K562 (cell line): ENCODE data around the gene SDR9C7. TPM values are rescaled to one million over a fixed set of nuclear protein-coding genes. Genes with fewer than 3 reads are reported as not detected.
A peak's percentile ranks its signal among the peaks of the same experiment; 100 is the strongest.

Experiments used
- ATAC-seq: fragments of 200-7000 bp; cut with Tn5 transposase; 3 replicates; pipeline ENCODE4 v1.9.1; 2020; ENCODE audit warnings: moderate library complexity
- BruUV-seq: library from RNA; stranded (reverse); fragments of 400-500 nt; replicated peaks from 2 replicates; lab custom pipeline; 2021; lab: Mats Ljungman, UMichigan
- CTCF ChIA-PET: fragments of 300-600 bp; formaldehyde crosslinking; extraction: SDS; loops from one replicate; lab custom pipeline; 2021; ENCODE audit warnings: low intra/inter-chr PET ratio; lab: Yijun Ruan, JAX
- POLR2A ChIA-PET: fragments of 300-600, 350-650 bp; sonication (Branson Sonifier 250); formaldehyde crosslinking; extraction: SDS; loops from one replicate; lab custom pipeline; 2021; ENCODE audit warnings: antibody characterized with exemption, inconsistent platforms; lab: Yijun Ruan, JAX
- DNase-seq, 4 experiments: peaks; one replicate each; pipeline versions ENCODE4 v3.0.0 to v3.0.0-alpha.2; 2011 to 2018; ENCODE audit warnings: low spot score in 3 of 4, mixed read lengths in 3 of 4; ENCODE audit errors: extremely low read depth in 1 of 4
- FAIRE-seq: peaks from 2 replicates; lab custom pipeline; 2011; peaks lifted over from hg19 to GRCh38; lab: Jason Lieb, UNC
- H2AFZ ChIP-seq: 2 replicates; pipeline ENCODE4 v1.6.0; 2011; ENCODE audit warnings: low read depth, low read length, control low read depth, inconsistent platforms
- H3K27ac ChIP-seq: fragments of 200-600 bp; 3 replicates; pipeline ENCODE4 v1.8.0; 2011; ENCODE audit warnings: low read depth, mild to moderate bottlenecking, control low read depth, inconsistent platforms, low read length, moderate library complexity, mixed read lengths; ENCODE audit errors: extremely low read depth
- H3K27me3 ChIP-seq, 2 experiments: fragments of 300-600 bp in 1 of 2; 2 replicates in 1 of 2; 3 replicates in 1 of 2; pipeline versions ENCODE4 v1.6.0 to v1.8.0; 2011; ENCODE audit warnings: inconsistent platforms in 2 of 2, low read length in 2 of 2, mild to moderate bottlenecking in 1 of 2, mixed read lengths in 1 of 2, moderate library complexity in 1 of 2; ENCODE audit not compliant: control insufficient read depth in 2 of 2, insufficient read depth in 2 of 2
- H3K36me3 ChIP-seq: fragments of 300-600 bp; 3 replicates; pipeline ENCODE4 v1.8.0; 2011; ENCODE audit warnings: mild to moderate bottlenecking, low read length, inconsistent platforms; ENCODE audit not compliant: control insufficient read depth, insufficient read depth
- H3K4me1 ChIP-seq, 2 experiments: fragments of 200-600 bp in 1 of 2; replicated peaks in 1 of 2; 2 replicates in 1 of 2; 3 replicates in 1 of 2; pipeline versions ENCODE4 v1.5.1 to v1.8.0; 2011; ENCODE audit warnings: inconsistent platforms in 2 of 2, low read length in 2 of 2, mild to moderate bottlenecking in 1 of 2, mixed read lengths in 1 of 2, moderate library complexity in 1 of 2; ENCODE audit not compliant: control insufficient read depth in 2 of 2, insufficient read depth in 2 of 2
- H3K4me2 ChIP-seq: 2 replicates; pipeline ENCODE4 v1.6.1; 2011; ENCODE audit warnings: low read length, control low read depth, inconsistent platforms, mixed read lengths; ENCODE audit not compliant: insufficient read depth
- H3K4me3 ChIP-seq: fragments of 200-600 bp; sonication (generic), shearing (Covaris generic); 2 replicates; pipeline ENCODE4 v1.5.1; 2016; ENCODE audit warnings: control low read depth, inconsistent platforms
- H3K79me2 ChIP-seq: fragments of 200-600 bp; 3 replicates; pipeline ENCODE4 v1.8.0; 2011; ENCODE audit warnings: low read length, inconsistent platforms; ENCODE audit not compliant: control insufficient read depth, insufficient read depth
- H3K9ac ChIP-seq, 2 experiments: 2 replicates each; pipeline versions ENCODE4 v1.6.0 to v1.6.1; 2011; ENCODE audit warnings: low read depth in 2 of 2, low read length in 2 of 2, control low read depth in 1 of 2, inconsistent platforms in 1 of 2, mild to moderate bottlenecking in 1 of 2, mixed read lengths in 1 of 2; ENCODE audit not compliant: insufficient read depth in 1 of 2
- H3K9me1 ChIP-seq: one replicate; pipeline ENCODE4 v1.6.0; 2011; ENCODE audit warnings: inconsistent platforms, mild to moderate bottlenecking, low read length, moderate library complexity; ENCODE audit not compliant: control insufficient read depth, insufficient read depth
- H3K9me3 ChIP-seq: replicated peaks from 2 replicates; pipeline ENCODE4 v1.5.1; 2011; ENCODE audit warnings: low read depth, low read length, inconsistent platforms; ENCODE audit not compliant: control insufficient read depth, insufficient read depth
- H4K20me1 ChIP-seq: replicated peaks from 2 replicates; pipeline ENCODE4 v1.6.1; 2011; ENCODE audit warnings: low read length, inconsistent platforms, mixed read lengths; ENCODE audit not compliant: control insufficient read depth, insufficient read depth
- MAFF ChIP-seq: IDR thresholded peaks from 2 replicates; pipeline ENCODE4 v1.6.1; 2012; ENCODE audit warnings: low read length, improper control_type of control experiment
- SFPQ ChIP-seq: fragments of 200-400 bp; formaldehyde crosslinking; IDR thresholded peaks from 2 replicates; pipeline ENCODE4 v1.6.1; 2017; ENCODE audit warnings: mild to moderate bottlenecking, low read depth, low read length, moderate library complexity
- ZKSCAN8 ChIP-seq: fragments of 200-800 bp; sonication (Bioruptor generic); IDR thresholded peaks from 2 replicates; pipeline ENCODE4 v1.6.1; 2016; ENCODE audit warnings: missing genetic modification characterization, missing compliant biosample characterization
- ZNF592 ChIP-seq: fragments of 450-650 bp; IDR thresholded peaks from 2 replicates; pipeline ENCODE4 v1.6.1; 2017; ENCODE audit warnings: antibody characterized with exemption, mild to moderate bottlenecking
- WGBS: fragments of 100-300 bp; shearing (Covaris generic); methylation state at CpG from one replicate; pipeline ENCODE4 v1.1.6; 2016; ENCODE audit warnings: low coverage, mixed read lengths; ENCODE audit not compliant: insufficient coverage; ENCODE audit errors: missing lambda C conversion rate; 5-methylcytosine and 5-hydroxymethylcytosine counted together
- in situ Hi-C: fragments of 300-500 bp; cut with MboI; formaldehyde crosslinking; loops from 4 replicates; pipeline ENCODE4 v1.15.0; 2018; ENCODE audit warnings: inconsistent platforms, mixed read lengths
- intact Hi-C: fragments of 100-400 bp; cut with micrococcal nuclease; formaldehyde crosslinking; loops from 2 replicates; pipeline ENCODE4 v1.14.2; 2022
- polyA plus RNA-seq, 8 experiments: library from polyadenylated mRNA; depleted of rRNA in 4 of 8; stranded (reverse) in 5 of 8; unstranded in 3 of 8; fragments of >200 nt; fragmentation: Nextera tagmentation in 2 of 8; fragmentation: Illumina TruSeq in 1 of 8; extraction: Ambion mirVana in 2 of 8; extraction: Trizol in 1 of 8; gene quantifications; 2 replicates each; pipeline versions ENCODE4 v1.2.1 to v1.2.3, GENCODE V29; 2011 to 2014; ENCODE audit warnings: inconsistent platforms in 1 of 8, missing spikeins in 1 of 8
- total RNA-seq, 7 experiments: library from RNA; depleted of rRNA in 6 of 7; stranded (reverse); fragments of >200 nt in 6 of 7; fragmentation: Illumina TruSeq in 2 of 7; extraction: Trizol in 2 of 7; gene quantifications; 2 replicates each; pipeline versions ENCODE4 v1.2.1 to v1.2.3, GENCODE V29; 2011 to 2021; ENCODE audit warnings: low replicate concordance in 1 of 7
- TF ChIP-seq, protein P1 (sequence below): sonication (generic); formaldehyde crosslinking; IDR thresholded peaks from 2 replicates; pipeline ENCODE4 v1.8.0; 2022; ENCODE audit warnings: missing genetic modification reagents, mild to moderate bottlenecking, moderate library complexity, borderline replicate concordance

SDR9C7 gene
- total and polyA plus RNA-seq, 9 of the 15 experiments (the other 6 are each of a cell fraction or from before 2014, with no cell fraction given): 0.04 to 0.59 (median 0.06) TPM; not detected in 6

DNA sequence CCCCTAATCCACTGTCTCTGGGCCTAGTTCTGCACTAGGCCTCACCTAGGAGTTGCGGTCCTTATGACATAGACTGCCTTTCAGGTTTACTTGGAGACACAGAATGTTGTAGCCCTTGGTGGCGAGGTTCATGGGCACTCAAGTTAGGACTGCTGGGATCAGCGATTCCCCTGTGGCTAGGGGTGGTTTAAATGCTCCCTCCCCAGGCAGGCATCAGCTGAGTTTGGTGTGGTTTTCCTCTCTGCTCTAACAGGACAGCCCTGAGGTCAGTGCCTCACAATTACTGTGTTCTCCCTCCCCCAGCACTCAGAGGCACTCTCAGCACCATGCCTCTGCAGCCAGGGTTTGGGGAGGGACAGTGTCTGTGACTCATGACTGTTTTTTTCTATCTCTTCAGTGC lies 45.4 kb upstream of the SDR9C7 start:
- ChIA-PET CTCF (no interaction called here), POLR2A (interaction anchor here (0.7 to 1.3 kb wide), 3 partner anchors 206 to 547 kb away, joined by 3 read pairs; no protein-coding TSS in a partner anchor)
- H3K4me2 ChIP-seq: no peak overlapping the region
- no peak overlapping the region for H3K4me3 ChIP-seq
- H3K9me1 ChIP-seq: no peaks in the 10 kb centered on the region
- H3K9ac ChIP-seq: peak overlapping the region in 1 of 2 experiments; percentile 45; a peak in 1 of 4 replicates
- WGBS: 61% methylated on average over 3 of the region's 3 CpGs
- no TSS peak for BruUV-seq
- intact Hi-C loops: no loop called here
- H2AFZ ChIP-seq: 0 out of 2 replicates have a peak overlapping the region, but pooled peaks have one; percentile 7
- no peaks in the 10 kb centered on the region for H3K79me2 ChIP-seq
- H4K20me1 ChIP-seq: no peaks in the 10 kb centered on the region
- no peaks in the 10 kb centered on the region for H3K36me3 ChIP-seq
- no peaks in the 10 kb centered on the region for H3K27me3 ChIP-seq
- FAIRE-seq (peak; percentile 26), ATAC-seq (peak; percentile 60), DNase-seq (peak in 3 of 4 experiments; percentile 1 to 22 (median 3))
- in situ Hi-C loops: no loop called here
- TF ChIP-seq SFPQ (no peak), ZKSCAN8 (CRISPR knock-in tag) (no peak), ZNF592 (no peak), MAFF (no peak)
- TF ChIP-seq, protein P1, sequence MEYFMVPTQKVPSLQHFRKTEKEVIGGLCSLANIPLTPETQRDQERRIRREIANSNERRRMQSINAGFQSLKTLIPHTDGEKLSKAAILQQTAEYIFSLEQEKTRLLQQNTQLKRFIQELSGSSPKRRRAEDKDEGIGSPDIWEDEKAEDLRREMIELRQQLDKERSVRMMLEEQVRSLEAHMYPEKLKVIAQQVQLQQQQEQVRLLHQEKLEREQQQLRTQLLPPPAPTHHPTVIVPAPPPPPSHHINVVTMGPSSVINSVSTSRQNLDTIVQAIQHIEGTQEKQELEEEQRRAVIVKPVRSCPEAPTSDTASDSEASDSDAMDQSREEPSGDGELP (CRISPR knock-in tag): 0 out of 2 replicates have a peak, but pooled peaks have one; percentile 16
- no peaks in the 10 kb centered on the region for H3K9me3 ChIP-seq
- H3K27ac ChIP-seq: no peak overlapping the region
- 0 out of 5 replicates have a peak, but pooled peaks cover 0 to 3% of the 10 kb centered on the region in 2 experiments for H3K4me1 ChIP-seq
